IPS-NIHi11 (cell line): ENCODE data around the gene STK11.

Experiments
- DNase-seq: peaks from one replicate; pipeline ENCODE4 v3.0.0; 2012; ENCODE audit warnings: mixed read lengths, low spot score

STK11 gene

GRCh38 chr19:1205114-1206099 lies at the start of gene STK11:
Gene STK11, plus strand, starts transcription at chr19:1205778. Its CDS starts 1,136 bp downstream, at chr19:1206914.
- peak; percentile 100 for DNase-seq

- DNase-seq, result no peak
Measured at GRCh38 chr19:1156305-1156801, 49.2 kb upstream of the STK11 start.

GRCh38 chr19:1156830-1157615 lies 48.6 kb upstream of the STK11 start:
- no peak for DNase-seq

GRCh38 chr19:1157931-1158884 lies 47.4 kb upstream of the STK11 start:
- DNase-seq, result no peak

- no peak for DNase-seq
Measured at GRCh38 chr19:1158885-1159448, 46.6 kb upstream of the STK11 start.

GRCh38 chr19:1159864-1160595 lies 45.5 kb upstream of the STK11 start:
- DNase-seq, result no peak

- peak; percentile 75 for DNase-seq
Measured at GRCh38 chr19:1161716-1162115, 43.9 kb upstream of the STK11 start.

- peak; percentile 23 for DNase-seq
Measured at GRCh38 chr19:1162404-1163282, 42.9 kb upstream of the STK11 start.

GRCh38 chr19:1163283-1163933 lies 42.2 kb upstream of the STK11 start:
- peak; percentile 14 for DNase-seq

- peak; percentile 8 for DNase-seq
Measured at GRCh38 chr19:1163934-1164683, 41.5 kb upstream of the STK11 start.

GRCh38 chr19:1164684-1165531 lies 40.7 kb upstream of the STK11 start:
- peak; percentile 11 for DNase-seq

- DNase-seq, result no peak
Measured at GRCh38 chr19:1166872-1167573, 38.6 kb upstream of the STK11 start.

- no peak for DNase-seq
Measured at GRCh38 chr19:1167687-1168571, 37.6 kb upstream of the STK11 start.

- peak; percentile 14 for DNase-seq
Measured at GRCh38 chr19:1168572-1169410, 36.8 kb upstream of the STK11 start.

GRCh38 chr19:1169411-1169791 lies 36.2 kb upstream of the STK11 start:
- DNase-seq, result no peak
